GM19438 (cell line): ENCODE measurements around the gene HUS1B.

Source experiments
- ATAC-seq: cut with Tn5 transposase; IDR thresholded peaks from one replicate; pipeline ENCODE4 v1.9.1; 2021; ENCODE audit warnings: low read depth; ENCODE audit not compliant: unreplicated experiment

HUS1B gene

DNA sequence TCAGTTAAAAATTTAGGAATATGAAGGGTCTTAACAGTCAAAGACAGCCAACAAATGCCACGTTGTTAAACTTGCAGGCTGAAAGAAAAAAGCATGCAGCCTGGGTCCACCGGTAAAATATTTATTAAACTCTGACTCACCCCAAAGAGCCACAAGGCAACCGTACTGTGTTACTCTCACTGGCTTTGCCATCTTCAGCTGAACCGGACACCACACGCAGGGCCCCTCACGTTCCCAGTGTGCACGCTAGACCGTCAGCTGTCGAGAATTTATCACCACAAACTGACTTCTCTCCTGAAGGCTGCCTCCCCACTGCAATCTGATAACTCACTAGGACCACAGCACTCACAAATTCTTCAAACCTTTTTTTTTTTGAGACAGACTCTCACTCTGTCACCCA, 30.7 kb downstream of the HUS1B start:
- no peak for ATAC-seq

- ATAC-seq: no peak
These were observed 31.9 kb downstream of the HUS1B start for GRCh38 chr6:624979-625378.

DNA sequence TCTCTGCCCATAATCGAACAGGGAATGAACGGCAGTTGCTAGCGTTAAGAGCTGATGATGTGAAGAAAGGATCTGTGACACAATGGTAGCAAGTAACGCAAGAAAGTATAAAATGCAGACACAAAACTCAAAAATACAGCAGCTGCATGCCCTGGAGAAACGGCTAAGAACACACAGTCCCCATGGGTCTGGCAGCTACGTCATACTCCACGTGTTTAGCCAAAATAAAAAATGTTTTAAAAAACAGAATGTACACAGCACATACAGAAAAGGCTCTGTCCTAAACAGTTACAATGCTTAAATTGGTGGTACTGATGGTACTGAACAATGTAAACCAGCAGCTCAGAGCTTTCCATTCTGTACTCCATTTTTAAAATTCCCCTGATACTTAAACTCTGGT, 34.4 kb downstream of the HUS1B start:
- no peak for ATAC-seq

- no peak for ATAC-seq
These were observed 35.0 kb downstream of the HUS1B start for GRCh38 chr6:621931-622330.

- ATAC-seq: no peak
These were observed 36.0 kb downstream of the HUS1B start for GRCh38 chr6:620950-621349.

- ATAC-seq: no peak
These were observed 36.7 kb downstream of the HUS1B start for GRCh38 chr6:620166-620565.

GRCh38 chr6:617456-618100, 39.3 kb downstream of the HUS1B start:
- no peak for ATAC-seq

- no peak for ATAC-seq
These were observed 42.9 kb downstream of the HUS1B start for GRCh38 chr6:613981-614380.

DNA sequence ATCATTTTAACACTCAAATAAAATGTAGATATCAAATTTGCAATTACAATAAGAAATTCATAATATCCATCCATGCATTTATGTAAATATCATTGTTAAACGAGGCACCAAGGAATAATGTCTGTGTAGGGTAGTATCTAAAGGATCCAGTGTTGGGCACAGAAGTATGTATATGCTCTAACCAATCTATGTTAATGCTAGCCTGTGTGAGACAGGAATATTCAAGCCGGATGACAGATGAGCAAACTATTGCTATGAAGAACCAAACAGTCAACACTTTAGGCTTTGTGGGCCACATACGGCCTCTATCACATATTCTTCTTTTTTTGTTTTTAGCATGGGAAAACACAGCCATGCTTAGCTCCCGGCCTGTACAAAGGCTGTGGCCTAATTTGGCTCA, 45.0 kb downstream of the HUS1B start:
- ATAC-seq: no peak

- no peak for ATAC-seq
These were observed 46.0 kb downstream of the HUS1B start for GRCh38 chr6:610882-611281.

- no peak for ATAC-seq
These were observed 47.0 kb downstream of the HUS1B start for GRCh38 chr6:609905-610304.

GRCh38 chr6:606829-607379, 50.0 kb downstream of the HUS1B start:
- ATAC-seq: no peak
